SHP77 (cell line): ENCODE results near the gene CNPY4.

Experiments
- DNase-seq, 2 experiments: peaks; one replicate each; lab custom pipeline; 2025; lab: John Stamatoyannopoulos, UW

The CNPY4 gene

GRCh38 chr7:100148559-100149328 is 29.3 kb downstream of the CNPY4 start, which contains the start of gene LAMTOR4:
Gene LAMTOR4, plus strand, starts transcription at chr7:100148918. Its CDS starts 55 bp downstream, at chr7:100148973.
- DNase-seq = peak; percentile 98

- no peak for DNase-seq
Measured at GRCh38 chr7:100152404-100152803, 33.0 kb downstream of the CNPY4 start.

DNA sequence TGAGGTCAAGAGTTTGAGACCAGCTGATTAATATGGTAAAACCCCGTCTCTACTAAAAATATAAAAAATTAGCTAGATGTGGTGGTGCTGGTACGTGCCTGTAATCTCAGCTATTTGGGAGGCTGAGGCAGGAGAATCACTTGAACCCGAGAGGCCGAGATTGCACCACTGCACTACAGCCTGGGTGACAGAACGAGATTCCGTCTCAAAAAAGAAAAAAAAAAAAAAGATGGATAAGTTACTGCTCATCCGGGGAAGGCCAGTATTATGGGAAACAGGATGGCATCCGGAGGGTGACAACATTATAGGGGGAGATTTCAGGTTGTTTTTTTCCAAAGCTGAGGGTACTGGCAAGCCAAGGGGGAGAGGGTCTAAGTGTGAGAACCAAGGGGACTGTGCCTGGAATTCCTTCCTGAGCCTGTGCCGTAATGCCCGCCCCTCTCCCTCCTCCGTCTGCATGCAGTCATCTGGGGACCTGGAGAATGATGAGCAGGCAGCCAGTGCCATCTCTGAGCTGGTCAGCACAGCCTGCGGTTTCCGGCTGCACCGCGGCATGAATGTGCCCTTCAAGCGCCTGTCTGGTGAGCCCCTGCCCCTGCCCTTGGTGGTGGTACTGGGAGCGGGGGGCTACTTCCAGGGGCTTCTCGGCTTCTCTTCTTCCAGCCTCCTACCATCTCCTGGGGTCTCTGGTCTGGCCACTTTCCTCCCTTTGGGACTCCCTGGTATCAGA is 33.7 kb downstream of the CNPY4 start:
- DNase-seq = no peak

- DNase-seq = no peak
Measured at GRCh38 chr7:100153708-100154535, 34.5 kb downstream of the CNPY4 start.

DNA sequence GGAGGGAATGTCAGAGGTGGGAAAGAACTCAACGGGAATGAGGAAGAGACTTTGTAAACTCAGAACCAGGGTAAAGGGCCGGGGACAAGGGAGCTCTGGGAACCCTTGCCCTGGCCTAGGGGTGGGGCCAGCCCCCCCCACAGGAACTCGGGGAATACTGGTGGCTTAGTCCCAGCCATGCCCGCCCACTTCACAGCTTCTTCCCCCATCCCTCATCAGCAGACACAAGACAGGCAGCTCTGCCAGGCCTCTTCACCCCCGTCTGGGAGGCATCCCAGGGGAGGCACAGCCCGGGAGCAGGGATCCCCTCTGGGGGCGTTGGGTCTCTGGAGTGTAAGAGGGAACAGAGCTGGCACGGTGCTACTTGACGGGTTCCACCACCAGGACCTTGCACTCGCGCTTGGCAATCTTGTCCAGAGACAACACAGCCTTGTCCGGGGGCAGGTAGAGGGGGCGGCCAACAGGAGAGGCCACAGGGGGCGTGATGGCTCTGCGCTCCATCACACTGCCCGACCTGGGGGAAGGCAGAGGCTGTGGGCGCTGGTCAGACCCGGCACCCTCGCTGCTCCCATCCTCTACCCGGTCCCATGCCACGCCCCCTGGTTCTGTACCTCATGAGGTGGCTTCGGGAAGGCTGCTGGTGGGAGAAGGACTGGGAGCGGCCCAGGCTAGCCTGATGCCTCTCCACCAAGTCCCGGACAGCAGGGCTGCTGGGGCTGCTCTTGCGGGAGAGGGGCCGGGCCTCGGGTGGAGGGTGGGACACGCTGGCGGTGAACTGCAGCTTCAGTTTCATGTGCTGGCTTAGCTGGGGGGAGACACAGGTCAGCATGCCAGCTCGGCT is 35.4 kb downstream of the CNPY4 start:
- no peak for DNase-seq

DNA sequence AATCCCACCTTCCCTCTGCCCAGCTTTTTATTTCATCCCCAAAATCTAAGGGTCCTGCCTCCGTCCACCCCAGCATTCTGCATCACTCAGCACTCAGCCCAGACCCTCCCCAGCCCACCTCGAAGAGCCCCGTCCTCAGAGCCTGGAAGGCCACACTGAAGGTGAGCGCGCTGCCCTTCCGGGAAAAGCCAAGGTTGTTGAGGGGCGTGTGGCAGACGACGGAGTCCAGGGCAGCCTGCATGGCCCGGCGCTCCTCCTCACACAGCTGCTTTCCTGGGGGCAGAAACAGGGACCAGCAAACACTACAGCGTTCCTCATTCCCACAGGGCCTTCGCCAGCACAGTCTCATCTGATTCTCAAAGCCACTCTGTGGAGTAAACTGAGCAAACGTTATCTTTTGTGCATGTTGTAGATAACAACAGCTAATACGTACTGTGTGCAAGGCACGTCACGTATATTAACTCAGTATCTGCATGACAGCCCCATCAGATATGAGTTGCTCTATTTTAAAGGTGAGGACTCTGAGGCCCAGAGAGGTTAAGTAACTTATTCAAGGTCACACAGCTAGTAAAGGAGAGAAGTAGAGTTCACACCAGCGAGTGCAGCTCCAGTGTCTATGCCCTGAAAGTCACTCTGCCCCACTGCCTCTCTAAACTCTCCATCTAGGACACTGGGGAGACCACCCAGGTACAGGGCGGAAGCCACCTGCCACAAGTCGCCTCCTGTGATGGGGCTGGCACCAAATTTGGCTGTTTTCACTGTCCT is 36.3 kb downstream of the CNPY4 start:
- DNase-seq = no peak

- DNase-seq = no peak
Measured at GRCh38 chr7:100156331-100157068, 37.1 kb downstream of the CNPY4 start.

GRCh38 chr7:100157069-100157333 is 37.6 kb downstream of the CNPY4 start:
- no peak for DNase-seq

- DNase-seq = peak in 1 of 2 experiments; percentile 25
Measured at GRCh38 chr7:100157334-100158228, 38.1 kb downstream of the CNPY4 start.

DNA sequence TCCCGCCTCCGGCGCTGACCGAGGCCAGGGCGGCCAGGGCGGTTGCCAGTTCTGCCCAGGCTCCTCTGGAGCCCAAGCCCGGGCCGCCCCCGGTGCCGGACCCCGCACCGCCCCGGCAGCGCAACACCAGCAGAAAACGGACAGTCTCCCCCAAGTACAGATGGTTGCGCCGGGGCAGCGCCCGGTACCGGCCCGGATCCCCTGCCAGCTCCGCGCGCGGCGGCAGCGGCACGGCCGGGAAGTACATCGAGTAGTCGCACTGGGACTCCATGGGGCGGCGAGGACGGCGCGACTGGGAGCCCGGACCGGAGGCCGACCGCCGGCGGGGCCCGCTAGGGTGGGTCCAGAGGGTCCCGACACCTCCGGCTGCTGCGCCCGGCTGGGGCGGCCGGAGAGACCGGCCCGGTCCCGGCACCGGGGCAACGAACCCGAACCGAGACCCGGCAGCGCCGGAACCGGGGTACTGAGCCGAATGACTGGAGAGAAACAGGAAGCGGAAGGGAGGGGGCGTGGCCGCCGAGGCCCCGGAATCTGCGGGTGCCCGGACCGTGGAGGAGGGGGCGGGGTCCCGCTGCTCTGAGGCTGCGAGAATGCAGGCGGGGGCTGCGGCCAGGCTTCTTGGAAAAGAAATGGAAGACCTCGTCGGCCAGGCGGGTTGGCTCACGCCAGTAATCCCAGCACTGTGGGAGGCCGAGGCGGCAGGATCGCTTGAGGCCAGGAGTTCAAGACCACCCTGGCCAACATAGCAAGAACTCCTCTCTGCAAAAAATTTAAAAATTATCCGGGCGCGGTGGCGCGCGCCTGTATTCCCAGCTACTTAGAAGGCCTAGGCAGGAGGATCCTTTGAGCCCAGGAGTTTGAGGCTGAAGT is 39.0 kb downstream of the CNPY4 start, which contains the start of gene TRAPPC14:
Gene TRAPPC14 (minus strand): TSS at position 495 of the 870 bp plus-strand sequence. CDS start 224 bp downstream, at position 271.
- DNase-seq = peak; percentile 81 to 84

- DNase-seq = no peak
Measured at GRCh38 chr7:100159099-100159623, 39.7 kb downstream of the CNPY4 start.

GRCh38 chr7:100160067-100160466 is 40.6 kb downstream of the CNPY4 start:
- DNase-seq = no peak

GRCh38 chr7:100163006-100163531 is 43.6 kb downstream of the CNPY4 start:
- no peak for DNase-seq

GRCh38 chr7:100163871-100164270 is 44.4 kb downstream of the CNPY4 start:
- DNase-seq = no peak

- DNase-seq = no peak
Measured at GRCh38 chr7:100166317-100166940, 47.0 kb downstream of the CNPY4 start.

DNA sequence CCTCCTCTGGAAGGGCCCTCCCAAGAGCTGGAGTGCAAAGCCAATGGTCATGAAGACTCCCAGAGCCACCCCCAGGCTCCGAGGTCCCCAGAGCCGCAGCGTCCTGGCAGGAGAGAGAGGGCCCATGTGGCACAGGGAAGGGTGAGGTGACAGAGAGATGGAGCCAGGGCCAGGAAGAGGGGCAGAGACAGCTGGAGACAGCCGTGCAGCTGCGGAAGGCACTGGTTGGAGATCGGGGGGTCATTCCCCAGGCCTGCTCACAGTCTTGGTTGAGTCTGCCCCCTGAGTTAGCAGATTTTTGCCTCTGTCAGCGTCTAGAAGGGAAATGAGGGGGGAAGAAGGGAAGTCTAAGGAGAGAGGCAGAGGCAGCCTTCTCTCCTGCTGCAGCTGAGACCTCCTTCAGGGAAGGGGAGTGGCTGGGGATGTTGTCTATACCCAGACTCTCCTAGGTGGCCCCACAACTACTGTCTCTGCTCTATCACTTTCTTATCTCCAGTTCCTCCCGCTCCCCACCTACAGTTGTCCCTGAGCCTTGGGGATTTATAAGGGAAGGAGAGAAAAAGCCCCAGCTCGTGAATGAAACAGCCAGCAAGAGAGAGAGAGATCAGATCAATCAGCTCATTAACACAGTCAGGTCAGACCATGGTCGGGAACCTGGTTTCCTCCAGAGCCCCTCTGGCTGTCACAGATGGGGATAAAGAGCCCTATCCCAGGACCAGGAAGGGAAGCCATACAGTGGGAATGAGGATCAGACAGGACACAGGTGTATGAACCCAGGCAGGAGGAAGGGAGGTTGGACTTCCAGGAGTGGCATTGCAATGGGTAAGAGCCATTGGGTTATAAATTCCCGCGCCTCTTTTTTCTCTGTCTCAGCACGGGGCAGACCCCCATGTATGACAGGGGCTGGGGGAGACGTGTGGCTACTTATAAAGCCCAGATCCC is 47.8 kb downstream of the CNPY4 start:
- DNase-seq = no peak
